ENCODE data around the gene NBAS.

DNA sequence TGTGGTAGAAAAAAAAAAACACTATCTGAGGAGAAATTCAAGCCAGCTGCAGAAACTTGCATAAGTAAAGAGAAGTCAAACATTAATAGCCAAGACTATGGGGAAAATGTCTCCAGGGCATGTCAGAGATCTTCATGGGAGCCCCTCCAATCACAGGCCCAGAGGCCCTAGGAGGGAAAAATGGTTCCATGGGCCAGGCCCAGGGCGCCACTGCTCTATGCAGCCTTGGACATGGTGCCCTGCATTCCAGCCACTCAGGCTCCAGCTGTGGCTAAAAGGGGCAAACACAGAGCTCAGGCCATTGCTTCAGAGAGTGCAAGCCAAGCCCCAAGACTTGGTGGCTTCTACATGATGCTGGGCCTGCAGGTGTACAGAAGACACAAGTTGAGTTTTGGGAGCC is 354.7 kb downstream of the NBAS start:
- TF ChIP-seq ZNF600 (tag by site-specific recombination; IDR thresholded peaks at IDR 0.05) = no peak
- TF ChIP-seq, protein P1, sequence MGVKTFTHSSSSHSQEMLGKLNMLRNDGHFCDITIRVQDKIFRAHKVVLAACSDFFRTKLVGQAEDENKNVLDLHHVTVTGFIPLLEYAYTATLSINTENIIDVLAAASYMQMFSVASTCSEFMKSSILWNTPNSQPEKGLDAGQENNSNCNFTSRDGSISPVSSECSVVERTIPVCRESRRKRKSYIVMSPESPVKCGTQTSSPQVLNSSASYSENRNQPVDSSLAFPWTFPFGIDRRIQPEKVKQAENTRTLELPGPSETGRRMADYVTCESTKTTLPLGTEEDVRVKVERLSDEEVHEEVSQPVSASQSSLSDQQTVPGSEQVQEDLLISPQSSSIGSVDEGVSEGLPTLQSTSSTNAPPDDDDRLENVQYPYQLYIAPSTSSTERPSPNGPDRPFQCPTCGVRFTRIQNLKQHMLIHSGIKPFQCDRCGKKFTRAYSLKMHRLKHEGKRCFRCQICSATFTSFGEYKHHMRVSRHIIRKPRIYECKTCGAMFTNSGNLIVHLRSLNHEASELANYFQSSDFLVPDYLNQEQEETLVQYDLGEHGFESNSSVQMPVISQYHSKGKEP (tag by site-specific recombination; IDR thresholded peaks at IDR 0.05) = no peak
- no peak for TF ChIP-seq ZNF18 (tag by site-specific recombination; IDR thresholded peaks at IDR 0.05)
